CD4-positive, alpha-beta T cell treated with Interleukin-4 for 1 hour (primary cell): ENCODE results near the gene OR6B3.
A peak's percentile ranks its signal among the peaks of the same experiment; 100 is the strongest.
"Not testable (repeated sequence)": the region's sequence is repeated elsewhere in the genome, so short reads cannot be mapped to it uniquely, and the experiment has no call there.

Source experiments
- DNase-seq, 2 donors: peaks; one replicate each; pipeline ENCODE4 v3.0.0-alpha.2; 2020 to 2022

The OR6B3 gene

GRCh38 chr2:240053173-240054155, at the start of gene OR6B3:
OR6B3 (minus strand) TSS chr2:240053521.
- no peak for DNase-seq

- no peak for DNase-seq
These were observed 45.0 kb upstream of the OR6B3 start for GRCh38 chr2:240098349-240098748.

GRCh38 chr2:240095556-240096523, 42.5 kb upstream of the OR6B3 start:
- no peak for DNase-seq

- DNase-seq = no peak
These were observed 36.0 kb upstream of the OR6B3 start for GRCh38 chr2:240089306-240089705.

- no peak for DNase-seq
These were observed 33.2 kb upstream of the OR6B3 start for GRCh38 chr2:240086563-240086962.

- no peak for DNase-seq
These were observed 25.3 kb upstream of the OR6B3 start for GRCh38 chr2:240078631-240079030.

GRCh38 chr2:240077442-240077841, 24.1 kb upstream of the OR6B3 start:
- DNase-seq = no peak

- DNase-seq = no peak
These were observed 21.2 kb upstream of the OR6B3 start for GRCh38 chr2:240074545-240074944.

GRCh38 chr2:240070907-240071306, 17.6 kb upstream of the OR6B3 start:
- no peak for DNase-seq

GRCh38 chr2:240069829-240070228, 16.5 kb upstream of the OR6B3 start:
- DNase-seq = no peak

- no peak for DNase-seq
These were observed 14.9 kb upstream of the OR6B3 start for GRCh38 chr2:240068193-240068592.

GRCh38 chr2:240066489-240066888, 13.2 kb upstream of the OR6B3 start:
- DNase-seq = no peak

GRCh38 chr2:240064898-240065297, 11.6 kb upstream of the OR6B3 start:
- DNase-seq = no peak

- DNase-seq = peak; percentile 41 to 63
These were observed 7.8 kb upstream of the OR6B3 start for GRCh38 chr2:240060977-240061591.

GRCh38 chr2:240056678-240057077, 3.4 kb upstream of the OR6B3 start:
- DNase-seq = no peak

- DNase-seq = no peak
These were observed 2.0 kb upstream of the OR6B3 start for GRCh38 chr2:240055177-240055917.

GRCh38 chr2:240052524-240052923, 797 bp downstream of the OR6B3 start:
- no peak for DNase-seq

- no peak for DNase-seq
These were observed 1.6 kb downstream of the OR6B3 start for GRCh38 chr2:240051697-240052096.

- no peak for DNase-seq
These were observed 3.0 kb downstream of the OR6B3 start for GRCh38 chr2:240050278-240050677.

GRCh38 chr2:240048237-240048636, 5.1 kb downstream of the OR6B3 start:
- no peak for DNase-seq

- no peak for DNase-seq
These were observed 8.2 kb downstream of the OR6B3 start for GRCh38 chr2:240045098-240045497.

GRCh38 chr2:240044096-240044495, 9.2 kb downstream of the OR6B3 start:
- DNase-seq = not testable (repeated sequence)
